ENCODE measurements around the gene HARBI1.

GRCh38 chr11:46553814-46554212, 63.2 kb downstream of the HARBI1 start:
- TF ChIP-seq CTCF (IDR thresholded peaks at IDR 0.05), result no peak
- no peak for TF ChIP-seq EZH2 (IDR thresholded peaks at IDR 0.05)
- TF ChIP-seq EZH2phosphoT487 (IDR thresholded peaks at IDR 0.05), result no peak

All from neural progenitor cell (in vitro differentiated cells).